Stimulated activated CD8-positive, alpha-beta memory T cell treated with anti-CD3 and anti-CD28 coated beads, Interleukin-15, amount 100 ng/mL, for 48 hours (primary cell): ENCODE results near the gene PPP2R2C.

ENCODE experiments used
- DNase-seq, 2 donors: peaks; one replicate each; pipeline ENCODE4 v3.0.0-alpha.2; 2020; ENCODE audit warnings: low read depth in 2 of 2

Gene PPP2R2C

DNA sequence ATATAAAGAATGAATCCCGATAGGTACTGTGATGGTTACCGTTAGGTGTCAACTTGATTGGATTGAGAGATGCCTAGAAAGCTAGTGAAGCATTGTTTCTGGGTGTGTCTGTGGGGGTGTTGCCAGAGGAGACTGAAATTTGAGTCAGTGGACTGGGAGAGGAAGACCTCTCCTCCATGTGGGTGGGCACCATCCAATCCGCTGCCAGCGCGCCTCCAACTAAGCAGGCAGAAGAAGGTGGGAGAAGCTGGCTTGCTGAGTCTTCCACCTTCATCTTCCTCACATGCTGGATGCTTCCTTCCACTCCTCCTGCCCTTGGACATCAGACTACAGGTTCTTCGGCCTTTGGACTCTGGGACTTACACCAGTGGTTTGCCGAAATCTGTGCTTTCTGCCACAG lies 162.6 kb downstream of the PPP2R2C start:
- no peak for DNase-seq

DNA sequence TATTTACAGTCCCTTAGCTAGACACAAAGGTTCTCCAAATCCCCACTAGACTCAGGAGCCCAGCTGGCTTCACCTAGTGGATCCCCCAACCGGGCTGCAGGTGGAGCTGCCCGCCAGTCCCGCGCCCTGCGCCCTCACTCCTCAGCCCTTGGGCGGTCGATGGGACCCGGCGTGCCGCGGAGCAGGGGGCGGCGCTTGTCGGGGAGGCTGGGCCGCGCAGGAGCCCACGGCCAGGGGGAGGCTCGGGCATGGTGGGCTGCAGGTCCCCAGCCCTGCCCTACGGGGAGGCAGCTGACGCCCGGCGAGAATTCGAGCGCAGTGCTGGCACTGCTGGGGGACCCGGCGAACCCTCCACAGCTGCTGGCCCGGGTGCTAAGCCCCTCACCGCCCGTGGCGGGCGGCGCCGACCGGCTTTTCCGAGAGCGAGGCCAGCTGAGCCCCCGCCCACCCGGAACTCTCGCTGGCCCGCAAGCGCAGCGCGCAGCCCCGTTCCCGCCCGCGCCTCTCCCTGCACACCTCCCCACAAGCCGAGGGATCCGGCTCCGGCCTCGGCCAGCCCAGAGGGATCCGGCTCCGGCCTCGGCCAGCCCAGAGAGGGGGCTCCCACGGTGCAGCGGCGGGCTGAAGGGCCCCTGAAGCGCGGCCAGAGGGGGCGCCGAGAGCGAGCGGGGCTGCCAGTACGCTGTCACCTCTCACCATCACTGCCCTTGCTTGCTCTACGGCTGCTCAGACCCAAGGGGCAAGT lies 163.3 kb downstream of the PPP2R2C start:
- peak in 1 of 2 donors; percentile 7 for DNase-seq

DNA sequence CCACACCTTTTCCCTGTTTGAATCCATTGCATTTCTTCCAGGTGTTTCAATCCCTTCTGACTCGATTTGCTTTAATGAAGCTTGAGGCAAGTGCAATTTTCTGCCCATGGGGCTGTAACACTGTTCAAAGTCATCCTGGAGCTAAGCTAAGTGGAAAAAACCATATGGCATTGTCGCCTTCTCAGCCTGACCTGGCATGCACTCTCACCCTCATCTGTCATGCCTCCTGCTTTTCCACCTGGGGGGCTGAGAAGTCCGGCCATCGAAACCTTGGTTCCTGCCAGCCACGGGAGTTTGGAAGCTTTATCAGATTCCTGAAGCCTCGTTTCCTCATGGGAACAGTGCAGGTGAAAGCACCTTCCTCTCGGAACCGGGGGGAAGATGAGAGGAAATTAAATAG lies 164.5 kb downstream of the PPP2R2C start:
- no peak for DNase-seq

DNA sequence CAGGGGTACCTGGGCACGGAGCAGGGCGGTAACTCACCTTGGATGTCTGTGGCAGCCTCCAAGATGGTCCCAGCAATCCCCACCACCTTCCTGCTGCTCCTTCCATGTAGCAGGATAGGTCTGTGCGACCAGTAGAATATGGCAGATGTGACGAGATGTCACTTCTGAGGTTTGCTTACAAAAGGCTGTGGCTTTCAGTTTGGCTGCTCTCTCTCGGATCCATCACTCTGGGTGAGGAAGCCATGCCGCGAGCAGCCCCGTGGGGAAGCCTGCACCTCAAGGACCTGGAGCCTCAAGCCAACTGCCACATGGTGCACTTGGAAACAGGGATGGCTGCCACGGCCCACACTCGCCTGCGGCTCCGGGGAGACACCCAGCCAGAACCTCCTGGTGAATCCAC lies 165.2 kb downstream of the PPP2R2C start:
- no peak for DNase-seq

DNA sequence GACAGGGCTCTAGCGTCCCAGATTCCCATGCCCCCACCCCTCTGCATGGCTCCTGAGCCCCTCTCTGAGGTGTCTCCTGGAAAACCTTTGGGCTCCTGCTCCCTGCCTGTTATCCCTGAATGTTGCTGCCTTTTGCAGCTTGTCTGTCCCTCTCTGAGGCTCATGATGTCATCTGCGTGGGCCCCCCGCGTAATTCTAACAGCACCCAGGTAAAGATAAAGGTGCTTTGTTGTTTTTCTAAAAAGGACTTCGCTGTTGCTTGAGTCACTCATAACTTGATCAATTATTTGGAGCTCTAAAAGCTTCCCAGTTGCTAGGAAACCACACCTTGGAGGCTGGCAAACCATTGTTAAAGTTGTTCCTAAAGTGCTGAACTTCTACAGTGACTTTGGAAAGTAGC lies 166.1 kb downstream of the PPP2R2C start:
- no peak for DNase-seq

DNA sequence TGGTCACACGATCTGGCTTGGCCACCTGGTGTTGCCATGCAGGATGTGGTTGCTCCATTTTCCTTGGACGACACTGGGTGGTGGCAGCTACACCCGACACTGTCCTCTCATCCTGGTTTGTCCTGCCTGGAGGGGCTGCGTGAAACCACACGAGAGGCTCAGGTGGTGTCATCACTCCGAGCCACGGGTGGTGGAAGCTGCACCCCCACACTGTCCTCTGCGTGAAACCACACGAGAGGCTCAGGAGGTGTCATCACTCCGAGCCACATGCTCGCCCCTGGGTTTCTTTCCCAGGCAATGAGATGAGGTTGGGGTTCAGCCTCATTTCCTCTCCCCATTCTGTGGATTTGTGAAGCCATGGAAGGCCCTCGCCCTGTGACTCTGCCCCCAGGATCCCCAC lies 168.5 kb downstream of the PPP2R2C start:
- DNase-seq = no peak

DNA sequence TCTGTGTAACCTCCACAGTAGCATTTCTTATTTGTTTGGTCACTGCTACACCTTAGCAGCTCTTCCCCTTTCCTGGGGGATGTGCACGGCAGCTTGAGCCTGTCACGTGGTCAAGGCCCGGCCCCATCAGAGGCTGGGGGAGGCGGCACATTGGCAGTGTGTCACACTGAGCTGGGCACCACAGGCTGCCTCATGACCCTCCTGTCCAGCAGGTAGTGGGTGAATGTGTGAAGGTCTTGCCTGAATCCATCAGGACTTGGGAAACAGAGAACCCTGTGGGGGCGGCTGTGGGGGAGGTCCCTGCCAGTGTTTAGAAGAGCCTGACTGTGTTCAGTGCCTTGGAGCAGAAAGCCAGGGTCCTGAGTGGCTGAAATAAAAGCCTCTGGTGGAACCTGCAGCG lies 169.5 kb downstream of the PPP2R2C start:
- no peak for DNase-seq

DNA sequence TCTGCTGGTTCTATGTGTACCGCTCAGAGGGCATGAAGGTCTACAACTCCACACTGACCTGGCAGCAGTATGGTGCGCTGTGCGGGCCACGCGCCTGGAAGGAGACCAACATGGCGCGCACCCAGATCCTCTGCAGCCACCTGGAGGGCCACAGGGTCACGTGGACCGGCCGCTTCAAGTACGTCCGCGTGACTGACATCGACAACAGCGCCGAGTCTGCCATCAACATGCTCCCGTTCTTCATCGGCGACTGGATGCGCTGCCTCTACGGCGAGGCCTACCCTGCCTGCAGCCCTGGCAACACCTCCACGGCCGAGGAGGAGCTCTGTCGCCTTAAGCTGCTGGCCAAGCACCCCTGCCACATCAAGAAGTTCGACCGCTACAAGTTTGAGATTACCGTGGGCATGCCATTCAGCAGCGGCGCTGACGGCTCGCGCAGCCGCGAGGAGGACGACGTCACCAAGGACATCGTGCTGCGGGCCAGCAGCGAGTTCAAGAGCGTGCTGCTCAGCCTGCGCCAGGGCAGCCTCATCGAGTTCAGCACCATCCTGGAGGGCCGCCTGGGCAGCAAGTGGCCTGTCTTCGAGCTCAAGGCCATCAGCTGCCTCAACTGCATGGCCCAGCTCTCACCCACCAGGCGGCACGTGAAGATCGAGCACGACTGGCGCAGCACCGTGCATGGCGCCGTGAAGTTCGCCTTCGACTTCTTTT lies 170.5 kb downstream of the PPP2R2C start:
- no peak for DNase-seq

DNA sequence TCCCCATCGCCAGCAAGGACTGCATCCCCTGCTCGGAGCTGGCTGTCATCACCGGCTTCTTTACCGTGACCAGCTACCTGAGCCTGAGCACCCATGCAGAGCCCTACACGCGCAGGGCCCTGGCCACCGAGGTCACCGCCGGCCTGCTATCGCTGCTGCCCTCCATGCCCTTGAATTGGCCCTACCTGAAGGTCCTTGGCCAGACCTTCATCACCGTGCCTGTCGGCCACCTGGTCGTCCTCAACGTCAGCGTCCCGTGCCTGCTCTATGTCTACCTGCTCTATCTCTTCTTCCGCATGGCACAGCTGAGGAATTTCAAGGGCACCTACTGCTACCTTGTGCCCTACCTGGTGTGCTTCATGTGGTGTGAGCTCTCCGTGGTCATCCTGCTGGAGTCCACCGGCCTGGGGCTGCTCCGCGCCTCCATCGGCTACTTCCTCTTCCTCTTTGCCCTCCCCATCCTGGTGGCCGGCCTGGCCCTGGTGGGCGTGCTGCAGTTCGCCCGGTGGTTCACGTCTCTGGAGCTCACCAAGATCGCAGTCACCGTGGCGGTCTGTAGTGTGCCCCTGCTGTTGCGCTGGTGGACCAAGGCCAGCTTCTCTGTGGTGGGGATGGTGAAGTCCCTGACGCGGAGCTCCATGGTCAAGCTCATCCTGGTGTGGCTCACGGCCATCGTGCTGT lies 171.2 kb downstream of the PPP2R2C start:
- no peak for DNase-seq

DNA sequence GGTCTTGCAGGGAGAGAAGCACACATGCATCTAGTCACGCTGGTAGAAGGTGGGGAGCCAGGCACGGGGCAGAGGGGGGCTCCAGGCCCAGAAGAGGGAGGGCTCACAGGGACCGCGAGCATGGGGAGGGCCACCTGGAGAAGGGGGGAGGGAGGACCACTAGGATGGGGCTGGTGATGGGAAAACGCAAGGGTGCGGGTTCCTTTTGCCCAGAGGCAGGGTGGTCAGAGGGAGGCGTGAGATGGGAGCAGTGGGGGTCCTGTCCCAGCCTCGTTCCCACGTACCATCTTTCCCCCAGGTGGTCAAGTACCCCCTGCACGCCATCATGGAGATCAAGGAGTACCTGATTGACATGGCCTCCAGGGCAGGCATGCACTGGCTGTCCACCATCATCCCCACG lies 172.1 kb downstream of the PPP2R2C start:
- no peak for DNase-seq

DNA sequence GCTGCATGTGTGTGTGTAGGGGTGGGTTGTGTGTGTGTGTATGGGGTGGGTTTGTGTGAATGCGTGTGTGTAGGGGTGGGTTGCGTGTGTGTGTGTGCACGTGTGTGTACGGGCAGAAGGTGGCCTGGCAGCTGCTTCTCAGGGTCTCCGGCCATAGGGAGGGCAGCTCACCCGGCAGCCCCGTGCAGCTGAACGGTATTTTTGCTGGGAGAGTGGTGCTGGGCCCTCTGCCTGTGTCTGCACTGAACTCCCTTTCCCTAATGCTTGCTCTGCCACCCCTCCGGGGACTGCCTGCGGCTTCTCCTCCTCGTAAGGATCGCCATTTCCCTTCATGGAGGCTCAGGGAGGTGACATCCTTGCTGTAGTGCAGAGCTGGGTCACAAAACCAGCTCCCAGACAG lies 172.5 kb downstream of the PPP2R2C start:
- no peak for DNase-seq

DNA sequence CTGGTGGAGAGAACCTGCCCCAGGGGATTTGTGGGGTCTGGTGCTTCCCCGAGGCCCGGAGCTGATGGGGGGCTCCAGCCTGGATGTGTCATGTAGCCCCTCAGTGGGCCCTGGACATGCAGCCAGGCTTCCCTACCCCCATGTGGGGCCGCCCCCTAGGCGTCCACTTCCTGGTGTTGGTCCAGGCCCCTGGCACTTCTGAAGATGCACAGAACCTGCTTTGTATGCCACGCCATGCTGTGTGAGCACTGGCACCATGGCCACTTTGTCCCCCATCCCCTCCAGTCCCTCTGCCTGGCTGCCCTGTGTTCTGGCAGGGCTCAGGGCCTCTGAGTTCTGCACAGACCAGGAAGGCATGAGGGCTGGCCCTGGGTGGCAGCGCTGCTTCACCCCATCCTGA lies 173.6 kb downstream of the PPP2R2C start:
- DNase-seq = no peak

DNA sequence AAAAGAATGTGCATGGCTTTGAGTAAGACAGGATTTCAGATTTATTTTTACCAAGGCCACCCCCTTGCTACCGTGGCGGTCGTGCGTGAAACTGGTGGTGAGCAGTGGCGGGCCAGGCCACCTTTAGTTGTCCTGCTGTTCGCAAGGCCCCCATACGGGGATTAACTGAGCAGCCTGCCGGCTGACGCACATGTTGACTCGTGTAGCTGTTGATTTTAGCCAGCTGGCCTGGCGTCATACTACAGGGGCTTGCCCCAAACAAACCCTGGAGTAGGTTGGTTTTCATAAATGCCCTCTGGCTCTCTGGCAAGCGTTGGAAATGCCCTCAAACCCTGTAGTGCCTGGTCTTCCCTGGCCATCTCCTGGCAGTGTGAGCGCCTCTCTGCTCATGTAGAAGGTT lies 174.4 kb downstream of the PPP2R2C start:
- no peak for DNase-seq

DNA sequence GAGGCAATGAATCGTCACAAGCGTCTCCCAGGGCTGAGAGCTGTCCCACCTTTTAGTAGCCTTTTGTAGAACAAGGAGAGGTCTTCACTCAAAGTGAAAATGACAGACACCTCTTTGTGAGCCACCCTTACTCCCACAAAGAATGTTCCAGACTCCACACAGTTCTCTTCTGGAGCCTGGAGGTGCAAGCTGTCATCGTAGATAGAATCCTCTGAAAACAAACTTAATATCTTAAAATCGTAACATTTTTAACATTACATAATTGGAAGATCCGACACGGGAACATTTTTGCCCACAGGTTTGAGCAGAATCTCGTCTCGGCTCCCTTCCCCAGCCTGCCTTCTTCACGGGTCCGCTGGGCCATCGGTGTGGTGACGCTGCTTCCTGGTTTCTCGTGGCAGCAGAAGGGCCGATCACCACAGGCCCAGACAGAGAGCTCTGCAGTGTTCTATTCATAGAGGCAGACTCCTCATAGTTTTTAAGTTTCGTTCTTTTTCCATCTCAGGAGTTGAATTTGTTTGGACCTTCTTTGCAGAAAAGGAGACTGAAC lies 175.1 kb downstream of the PPP2R2C start:
- no peak for DNase-seq

DNA sequence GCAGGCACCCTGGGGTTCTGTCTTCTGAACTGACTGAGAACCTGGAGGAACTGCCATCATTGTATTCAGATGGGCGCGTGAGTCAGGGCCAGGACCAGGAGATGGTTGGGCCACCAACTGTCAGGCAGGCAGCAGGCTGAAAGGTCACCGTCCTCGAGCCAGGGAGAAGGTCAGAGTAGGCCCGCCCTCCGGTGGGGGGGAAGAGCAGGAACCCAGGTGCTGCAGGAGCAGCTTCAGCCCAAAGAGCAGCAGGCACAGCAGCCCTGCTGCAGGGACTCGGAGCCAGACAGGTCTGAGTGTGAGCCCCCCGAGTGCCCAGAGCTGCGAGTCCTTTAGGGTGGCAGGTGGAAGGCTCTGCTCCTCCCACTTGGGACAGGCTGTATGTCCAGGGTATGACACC lies 176.4 kb downstream of the PPP2R2C start:
- no peak for DNase-seq

DNA sequence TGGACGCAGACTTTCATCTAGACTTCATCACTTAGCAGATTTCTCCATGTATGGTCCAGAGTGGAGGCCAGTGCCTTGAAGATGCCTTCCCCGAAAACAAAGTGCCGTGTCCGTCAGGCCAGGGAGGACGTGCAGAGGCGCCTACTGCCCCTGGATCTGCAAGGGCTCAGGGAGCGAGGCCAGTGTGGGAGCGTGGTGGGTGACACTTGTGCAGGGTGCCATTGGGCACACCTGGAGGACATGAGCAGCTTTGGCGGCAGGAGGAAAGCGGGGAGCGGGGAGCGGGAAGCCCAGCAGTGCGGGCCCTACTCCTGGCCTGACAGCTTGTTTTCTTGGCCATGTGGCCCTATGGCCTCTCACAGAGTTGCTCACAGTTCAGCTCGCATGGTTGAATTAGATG lies 176.9 kb downstream of the PPP2R2C start:
- DNase-seq = no peak

DNA sequence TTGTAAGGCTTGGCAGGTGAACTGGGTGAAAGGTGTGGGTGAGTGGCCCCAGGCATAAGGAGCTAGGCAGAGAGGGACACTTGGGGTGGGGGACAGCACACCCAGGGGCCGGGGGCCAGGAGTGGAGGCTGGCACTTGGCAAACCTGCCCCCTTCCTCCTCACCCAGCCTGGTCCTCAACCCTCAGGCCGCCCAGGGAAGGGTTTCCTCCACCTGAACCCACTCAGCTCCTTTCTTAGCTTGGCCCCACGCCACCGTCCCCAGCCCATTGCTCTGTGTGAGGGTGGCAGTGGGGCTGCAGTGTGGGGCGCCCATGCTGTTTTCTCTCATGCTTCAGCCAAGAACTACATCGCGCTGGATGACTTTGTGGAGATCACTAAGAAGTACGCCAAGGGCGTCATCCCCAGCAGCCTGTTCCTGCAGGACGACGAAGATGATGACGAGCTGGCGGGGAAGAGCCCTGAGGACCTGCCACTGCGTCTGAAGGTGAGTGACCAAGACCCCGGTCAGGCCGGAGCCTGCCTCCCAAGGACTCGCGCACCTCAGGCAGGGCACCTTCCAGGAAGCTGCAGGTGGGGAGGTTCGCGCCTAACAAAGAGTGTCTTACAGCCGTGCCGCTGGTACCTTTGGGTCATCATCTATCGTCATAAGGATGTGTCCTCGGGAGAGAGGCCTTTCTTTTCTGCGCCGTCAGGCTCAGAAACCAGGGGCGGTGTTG lies 177.6 kb downstream of the PPP2R2C start:
- no peak for DNase-seq

DNA sequence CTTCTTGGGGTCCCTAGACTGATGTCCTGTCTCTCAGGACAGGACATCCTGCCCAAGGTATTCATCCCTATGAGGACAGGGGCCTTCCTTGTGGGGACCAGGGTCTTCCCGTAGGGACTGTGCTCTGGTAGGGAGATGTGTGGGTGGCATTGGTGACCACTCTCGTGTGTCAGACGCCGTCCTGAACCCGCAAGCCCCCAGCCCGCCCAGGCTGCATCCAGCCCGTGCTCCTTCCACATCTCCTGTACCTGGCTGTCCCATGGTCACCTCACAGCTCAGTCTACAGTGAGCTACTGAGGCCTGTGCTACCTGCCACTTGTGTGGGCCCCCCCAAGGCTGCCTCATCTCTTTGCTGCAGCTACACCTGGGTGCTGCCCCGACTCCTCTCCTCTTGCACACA lies 178.8 kb downstream of the PPP2R2C start:
- DNase-seq = no peak

DNA sequence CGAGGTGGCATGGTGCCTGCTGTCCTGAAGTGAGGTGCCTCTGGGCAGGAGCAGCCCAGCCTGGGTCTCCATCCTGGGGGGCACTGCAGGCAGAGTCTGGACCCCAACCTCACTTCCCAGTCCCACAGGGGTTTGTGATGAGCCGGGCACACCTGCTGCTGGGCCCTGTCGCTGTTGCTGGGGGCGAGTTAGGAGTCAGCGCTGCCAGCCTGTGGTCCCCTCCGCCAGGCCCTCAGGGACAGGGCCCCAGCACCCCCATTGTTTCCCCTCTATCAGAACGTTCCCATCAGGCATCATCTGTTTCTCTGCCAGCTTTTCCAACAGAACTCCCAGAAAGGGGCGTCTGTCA lies 179.3 kb downstream of the PPP2R2C start:
- DNase-seq = no peak

DNA sequence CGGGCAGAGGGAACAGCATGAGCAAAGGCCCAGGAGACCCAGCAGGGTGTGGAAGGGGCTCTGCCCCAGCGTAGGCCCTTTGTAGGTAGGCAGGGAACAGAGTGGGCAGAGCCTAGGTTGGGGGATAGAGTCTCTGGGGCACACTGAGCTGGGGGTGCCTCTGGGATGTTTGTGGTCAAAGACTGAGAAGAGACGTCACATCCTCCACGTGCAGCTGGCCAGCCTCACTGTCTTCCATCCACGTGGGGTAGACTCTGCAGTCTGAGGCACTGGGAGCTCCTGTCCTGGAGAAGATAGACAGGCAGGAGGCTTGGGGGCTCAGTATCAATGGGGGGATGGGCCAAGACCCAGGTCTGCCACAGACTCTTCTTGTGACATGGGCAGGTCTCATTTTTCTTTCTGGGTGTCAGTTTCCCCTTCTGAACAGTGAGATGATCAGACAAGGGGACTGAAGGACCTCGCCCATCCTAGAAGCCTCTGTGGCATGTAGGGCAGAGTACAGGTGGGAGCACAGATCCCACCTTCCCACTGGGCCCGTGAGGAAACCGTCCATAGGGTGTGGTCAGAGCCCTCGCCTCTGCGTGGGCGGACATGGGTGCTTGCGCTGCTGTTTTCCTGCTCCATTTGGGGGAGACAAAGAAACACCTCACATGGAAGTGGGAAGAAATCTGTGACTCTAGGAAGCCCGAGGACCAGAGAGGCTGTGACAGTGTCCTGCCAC lies 179.9 kb downstream of the PPP2R2C start:
- DNase-seq = no peak

DNA sequence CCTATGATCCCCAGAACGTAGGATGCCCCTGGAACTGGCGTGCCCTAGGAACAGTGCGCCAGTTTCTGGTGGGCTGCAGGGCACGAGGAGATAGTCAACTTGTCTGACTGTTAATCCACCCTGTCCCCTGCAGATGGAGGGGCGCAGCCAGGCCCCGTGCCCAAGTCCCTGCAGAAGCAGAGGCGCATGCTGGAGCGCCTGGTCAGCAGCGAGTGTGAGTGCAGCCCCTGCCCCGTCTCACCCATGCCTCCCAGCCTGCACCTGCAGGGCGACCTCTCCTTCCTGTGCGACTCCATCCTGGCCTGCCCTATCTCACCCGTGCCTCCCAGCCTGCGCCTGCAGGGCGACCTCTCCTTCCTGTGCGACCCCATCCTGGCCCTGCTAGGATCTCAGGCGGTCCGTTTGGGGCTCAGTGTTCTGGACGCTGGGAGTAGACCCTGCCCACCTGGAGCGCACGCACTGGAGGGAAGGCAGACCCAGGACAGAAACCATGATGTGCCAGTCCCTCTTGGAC lies 180.6 kb downstream of the PPP2R2C start:
- no peak for DNase-seq
